Epithelial cell of alveolus of lung (primary cell): ENCODE measurements around the gene CLECL1. TPM values are rescaled to one million over a fixed set of nuclear protein-coding genes. Genes with fewer than 3 reads are reported as not detected.

Source experiments
- total RNA-seq: library from RNA; depleted of rRNA; stranded (reverse); fragments of >200 nt; gene quantifications from 2 replicates; pipeline ENCODE4 v1.2.1, GENCODE V29; 2015

The CLECL1 gene
- not detected in 2 replicates for total RNA-seq

GRCh38 chr12:9732921-9733461 is at the start of gene CLECL1:
Gene CLECL1 (minus strand): TSS chr12:9733097.

GRCh38 chr12:9760699-9761418 is 28.0 kb upstream of the CLECL1 start, which contains the start of gene CD69:
Gene CD69 (minus strand): TSS chr12:9760901. CDS start chr12:9760820, 81 bp downstream.

Other genes starting within 250 kb of the CLECL1 start
- not detected in 2 replicates for gene KLRB1, start 125.2 kb downstream of the CLECL1 start, total RNA-seq
- 2.1 and 3.0 TPM in 2 replicates for gene CLEC2D, start 63.4 kb downstream of the CLECL1 start, total RNA-seq
- gene CD69, start 27.8 kb upstream of the CLECL1 start, total RNA-seq = 0.08 and 1.0 TPM in 2 replicates
- gene KLRF1, start 94.4 kb upstream of the CLECL1 start, total RNA-seq = not detected in 2 replicates
- 8.6 and 9.8 TPM in 2 replicates for gene CLEC2B, start 136.3 kb upstream of the CLECL1 start, total RNA-seq
- not detected in 2 replicates for gene KLRF2, start 148.4 kb upstream of the CLECL1 start, total RNA-seq
- not detected in 2 replicates for gene CLEC2A, start 199.3 kb upstream of the CLECL1 start, total RNA-seq
- gene CLEC12A, start 238.3 kb upstream of the CLECL1 start, total RNA-seq = not detected in 2 replicates